Thyroid gland (tissue), 4 donors: Measurements from ENCODE around the gene KAZN. TPM values are rescaled to one million over a fixed set of nuclear protein-coding genes. Genes with fewer than 3 reads are reported as not detected.

Source experiments
- DNase-seq, 2 donors: peaks; one replicate each; pipeline ENCODE4 v3.0.0-alpha.2; 2019
- H3K27ac ChIP-seq, 3 donors: fragments of 200-600 bp; sonication (generic); 1 replicate in 2 of 3; 2 replicates in 1 of 3; pipeline ENCODE4 v1.5.1; 2016 to 2019; ENCODE audit warnings: mild to moderate bottlenecking in 1 of 3, moderate library complexity in 1 of 3
- H3K27me3 ChIP-seq: fragments of 200-600 bp; sonication (generic); one replicate; pipeline ENCODE4 v1.5.1; 2019
- H3K36me3 ChIP-seq, 2 donors: fragments of 200-600 bp; sonication (generic); one replicate each; pipeline ENCODE4 v1.5.1; 2016 to 2019
- H3K4me1 ChIP-seq, 2 donors: fragments of 200-600 bp; sonication (generic); one replicate each; pipeline ENCODE4 v1.5.1; 2017 to 2019
- H3K4me3 ChIP-seq, 3 donors: fragments of 200-600 bp; sonication (generic); replicated peaks in 1 of 3; 1 replicate in 2 of 3; 2 replicates in 1 of 3; pipeline ENCODE4 v1.5.1; 2016; ENCODE audit warnings: mild to moderate bottlenecking in 1 of 3
- H3K9me3 ChIP-seq: fragments of 200-600 bp; sonication (generic); one replicate; pipeline ENCODE4 v1.5.1; 2017
- CTCF ChIP-seq, 6 experiments: fragments of 200-600 bp in 3 of 6; fragments of 450-650 bp in 3 of 6; sonication (generic) in 3 of 6; IDR thresholded peaks; one replicate each; pipeline ENCODE4 v1.5.1; 2016 to 2019; ENCODE audit warnings: antibody characterized with exemption in 6 of 6, mild to moderate bottlenecking in 2 of 6, inconsistent platforms in 1 of 6, moderate library complexity in 1 of 6
- POLR2A ChIP-seq, 2 donors: fragments of 450-650 bp; IDR thresholded peaks; one replicate each; pipeline ENCODE4 v1.6.1; 2017; ENCODE audit warnings: antibody characterized with exemption in 2 of 2, mild to moderate bottlenecking in 2 of 2, moderate library complexity in 1 of 2
- WGBS, 2 donors: methylation state at CpG; one replicate each; pipeline ENCODE4 v1.1.5; 2017; 5-methylcytosine and 5-hydroxymethylcytosine counted together
- intact Hi-C: fragments of 100-400 bp; cut with DNase I; formaldehyde crosslinking; loops from one replicate; pipeline ENCODE4 v1.15.1; 2023
- total RNA-seq, 4 donors: library from RNA; depleted of rRNA; stranded (reverse); fragments of >200 nt; gene quantifications; one replicate each; pipeline ENCODE4 v1.2.3, GENCODE V29; 2016

KAZN gene
- total RNA-seq, 4 donors from 2014 or later, result 14.8 to 28.6 (median 18.2) TPM

- Histone ChIP-seq H3K4me1 (no peaks in the 10 kb centered on the region), H3K36me3 (no peaks in the 10 kb centered on the region), H3K27me3 (no peaks in the 10 kb centered on the region), H3K9me3 (no peaks in the 10 kb centered on the region), H3K27ac (no peak overlapping the region), H3K4me3 (no peak overlapping the region)
- intact Hi-C loops, result loop anchor here (5.0 to 10.0 kb wide), 2 partner anchors 992 to 1140 kb away; no protein-coding TSS in a partner anchor
- TF ChIP-seq POLR2A (IDR thresholded peaks at IDR 0.05), result no peak
- no peak for TF ChIP-seq CTCF (IDR thresholded peaks at IDR 0.05)
- no peak for DNase-seq
These were observed 506.3 kb downstream of the KAZN start for GRCh38 chr1:15104768-15105167.

- no peaks in the 10 kb centered on the region for H3K4me1 ChIP-seq
- H3K27ac ChIP-seq, result no peak overlapping the region
- H3K36me3 ChIP-seq, result no peaks in the 10 kb centered on the region
- H3K27me3 ChIP-seq, result no peaks in the 10 kb centered on the region
- no peak for DNase-seq
- TF ChIP-seq CTCF (IDR thresholded peaks at IDR 0.05) (no peak), POLR2A (IDR thresholded peaks at IDR 0.05) (no peak)
- 50 to 60% methylated on average over 7 of the region's 7 CpGs for WGBS, 2 donors
- no peak overlapping the region for H3K4me3 ChIP-seq
- intact Hi-C loops, result loop anchor here (10.0 kb wide), 1 partner anchor 1142 kb away; no protein-coding TSS in a partner anchor
- no peaks in the 10 kb centered on the region for H3K9me3 ChIP-seq
These were observed 508.1 kb downstream of the KAZN start for GRCh38 chr1:15106608-15107007.

- intact Hi-C loops, result loop anchor here (10.0 kb wide), 1 partner anchor 1142 kb away; no protein-coding TSS in a partner anchor
- 71 to 85% methylated on average over 1 of the region's 1 CpG for WGBS, 2 donors
These were observed 508.7 kb downstream of the KAZN start for GRCh38 chr1:15107058-15107687.

GRCh38 chr1:15107911-15108310 lies 509.4 kb downstream of the KAZN start:
- no peak overlapping the region for H3K27ac ChIP-seq
- WGBS, 2 donors, result 43 to 78% methylated on average over 4 of the region's 4 CpGs
- H3K27me3 ChIP-seq, result no peaks in the 10 kb centered on the region
- no peaks in the 10 kb centered on the region for H3K36me3 ChIP-seq
- intact Hi-C loops, result loop anchor here (10.0 kb wide), 1 partner anchor 1143 kb away; no protein-coding TSS in a partner anchor
- H3K4me3 ChIP-seq, result no peak overlapping the region
- no peaks in the 10 kb centered on the region for H3K4me1 ChIP-seq
- no peak for TF ChIP-seq CTCF (IDR thresholded peaks at IDR 0.05)
- TF ChIP-seq POLR2A (IDR thresholded peaks at IDR 0.05), result no peak
- H3K9me3 ChIP-seq, result no peaks in the 10 kb centered on the region
- DNase-seq, result no peak

More at GRCh38 chr1:15107058-15107687, 508.7 kb downstream of the KAZN start:
- DNase-seq, result no peak
- Histone ChIP-seq H3K4me1 (no peaks in the 10 kb centered on the region), H3K9me3 (no peaks in the 10 kb centered on the region), H3K27ac (no peak overlapping the region), H3K27me3 (no peaks in the 10 kb centered on the region), H3K36me3 (no peaks in the 10 kb centered on the region), H3K4me3 (no peak overlapping the region)
- TF ChIP-seq CTCF (IDR thresholded peaks at IDR 0.05) (no peak), POLR2A (IDR thresholded peaks at IDR 0.05) (no peak)

- H3K27me3 ChIP-seq, result no peaks in the 10 kb centered on the region
- H3K4me3 ChIP-seq, result no peak overlapping the region
- DNase-seq, result no peak
- no peaks in the 10 kb centered on the region for H3K36me3 ChIP-seq
- H3K9me3 ChIP-seq, result no peaks in the 10 kb centered on the region
- no peaks in the 10 kb centered on the region for H3K4me1 ChIP-seq
- WGBS, 2 donors, result 87 to 91% methylated on average over 9 of the region's 9 CpGs
- intact Hi-C loops, result no loop called here
- H3K27ac ChIP-seq, result no peak overlapping the region
- TF ChIP-seq CTCF (IDR thresholded peaks at IDR 0.05) (no peak), POLR2A (IDR thresholded peaks at IDR 0.05) (no peak)
These were observed 511.8 kb downstream of the KAZN start for GRCh38 chr1:15110128-15110866.
